Gastrocnemius medialis (tissue), 4 donors: ENCODE results near the gene ZNF536. TPM values are rescaled to one million over a fixed set of nuclear protein-coding genes. Genes with fewer than 3 reads are reported as not detected.

Experiments
- ATAC-seq, 2 donors: fragments of 150-250 bp; one replicate each; pipeline ENCODE4 v1.9.1; 2016
- DNase-seq, 2 donors: peaks; one replicate each; pipeline ENCODE4 v3.0.0-alpha.2; 2019
- H3K27ac ChIP-seq, 4 donors: fragments of 200-600 bp; sonication (generic); 1 replicate in 1 of 4; 2 replicates in 3 of 4; pipeline ENCODE4 v1.5.1; 2016 to 2018; ENCODE audit warnings: mild to moderate bottlenecking in 2 of 4, moderate library complexity in 1 of 4
- H3K27me3 ChIP-seq, 3 donors: fragments of 200-600 bp; sonication (generic) in 2 of 3; 1 replicate in 1 of 3; 2 replicates in 2 of 3; pipeline versions ENCODE4 v1.5.1 to v1.6.0; 2016 to 2019; ENCODE audit warnings: mild to moderate bottlenecking in 1 of 3, moderate library complexity in 1 of 3
- H3K36me3 ChIP-seq, 2 donors: fragments of 200-600 bp; sonication (generic) in 1 of 2; one replicate each; pipeline ENCODE4 v1.5.1; 2017 to 2018
- H3K4me1 ChIP-seq, 2 donors: fragments of 200-600 bp; sonication (generic) in 1 of 2; one replicate each; pipeline ENCODE4 v1.5.1; 2016 to 2017; ENCODE audit warnings: mild to moderate bottlenecking in 2 of 2
- H3K4me3 ChIP-seq, 4 donors: fragments of 200-600 bp; sonication (generic) in 3 of 4; 1 replicate in 1 of 4; 2 replicates in 3 of 4; pipeline ENCODE4 v1.5.1; 2016 to 2019; ENCODE audit warnings: mild to moderate bottlenecking in 2 of 4
- H3K9me3 ChIP-seq, 3 donors: fragments of 200-600 bp; sonication (generic) in 2 of 3; 1 replicate in 1 of 3; 2 replicates in 2 of 3; pipeline ENCODE4 v1.5.1; 2016 to 2019
- POLR2A ChIP-seq, 2 donors: fragments of 450-650 bp; IDR thresholded peaks; one replicate each; pipeline ENCODE4 v1.6.1; 2017; ENCODE audit warnings: antibody characterized with exemption in 2 of 2, mild to moderate bottlenecking in 2 of 2, moderate library complexity in 2 of 2
- in situ Hi-C, 4 donors: fragments of 200-750 bp; cut with MboI; loops; one replicate each; pipeline versions ENCODE4 v1.15.0 to v1.8.0; 2017; ENCODE audit warnings: low sequenced_read_pairs in 4 of 4
- intact Hi-C: fragments of 100-400 bp; cut with DNase I; formaldehyde crosslinking; loops from one replicate; pipeline ENCODE4 v1.15.1; 2023; ENCODE audit warnings: low total_unique reads
- total RNA-seq, 4 donors: library from RNA; depleted of rRNA; stranded (reverse); fragments of >200 nt; gene quantifications; one replicate each; pipeline versions ENCODE4 v1.1.0 to v1.2.3, GENCODE V29; 2016
- TF ChIP-seq, protein P1 (sequence below), 5 experiments: fragments of 450-650 bp in 3 of 5; fragments of 200-600 bp in 2 of 5; sonication (generic) in 2 of 5; IDR thresholded peaks in 4 of 5; conservative IDR thresholded peaks in 1 of 5; 1 replicate in 4 of 5; 2 replicates in 1 of 5; pipeline ENCODE4 v1.5.1; 2016 to 2019; ENCODE audit warnings: antibody characterized with exemption in 5 of 5, mild to moderate bottlenecking in 3 of 5, moderate library complexity in 3 of 5

The ZNF536 gene
- total RNA-seq, 4 donors from 2014 or later, result 0.12 to 0.44 (median 0.20) TPM; not detected in 1

DNA sequence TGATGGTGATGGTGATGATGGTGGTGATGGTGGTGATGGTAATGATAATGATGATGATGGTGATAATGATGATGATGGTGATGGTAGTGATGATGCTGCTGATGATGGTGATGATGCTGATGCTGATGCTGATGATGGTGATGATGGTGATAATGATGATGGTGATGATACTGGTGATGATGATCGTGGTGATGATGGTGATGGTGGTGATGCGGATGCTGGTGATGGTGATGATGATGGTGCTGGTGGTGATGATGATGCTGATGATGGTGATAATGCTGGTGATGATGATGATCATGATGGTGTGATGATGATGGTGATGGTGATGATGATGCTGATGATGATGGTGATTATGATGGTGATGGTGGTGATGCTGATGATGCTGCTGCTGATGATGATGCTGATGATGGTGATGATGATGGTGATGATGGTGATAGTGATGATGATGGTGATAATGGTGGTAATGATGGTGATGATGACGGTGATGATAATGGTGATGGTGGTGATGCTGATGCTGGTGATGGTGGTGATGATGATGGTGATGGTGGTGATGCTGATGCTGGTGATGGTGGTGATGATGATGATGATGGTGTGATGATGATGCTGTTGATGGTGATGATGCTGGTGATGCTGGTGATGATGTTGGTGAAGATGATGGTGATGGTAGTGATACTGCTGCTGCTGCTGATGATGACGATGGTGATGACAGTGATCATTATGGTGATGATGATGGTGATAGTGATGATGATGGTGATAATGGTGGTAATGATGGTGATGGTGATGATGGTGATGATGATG is 62.8 kb downstream of the ZNF536 start:
- H3K27ac ChIP-seq, result no peak overlapping the region
- no peak for DNase-seq
- in situ Hi-C loops, result no loop called here
- no peaks in the 10 kb centered on the region for H3K4me1 ChIP-seq
- ATAC-seq, result no peak
- TF ChIP-seq, protein P1, sequence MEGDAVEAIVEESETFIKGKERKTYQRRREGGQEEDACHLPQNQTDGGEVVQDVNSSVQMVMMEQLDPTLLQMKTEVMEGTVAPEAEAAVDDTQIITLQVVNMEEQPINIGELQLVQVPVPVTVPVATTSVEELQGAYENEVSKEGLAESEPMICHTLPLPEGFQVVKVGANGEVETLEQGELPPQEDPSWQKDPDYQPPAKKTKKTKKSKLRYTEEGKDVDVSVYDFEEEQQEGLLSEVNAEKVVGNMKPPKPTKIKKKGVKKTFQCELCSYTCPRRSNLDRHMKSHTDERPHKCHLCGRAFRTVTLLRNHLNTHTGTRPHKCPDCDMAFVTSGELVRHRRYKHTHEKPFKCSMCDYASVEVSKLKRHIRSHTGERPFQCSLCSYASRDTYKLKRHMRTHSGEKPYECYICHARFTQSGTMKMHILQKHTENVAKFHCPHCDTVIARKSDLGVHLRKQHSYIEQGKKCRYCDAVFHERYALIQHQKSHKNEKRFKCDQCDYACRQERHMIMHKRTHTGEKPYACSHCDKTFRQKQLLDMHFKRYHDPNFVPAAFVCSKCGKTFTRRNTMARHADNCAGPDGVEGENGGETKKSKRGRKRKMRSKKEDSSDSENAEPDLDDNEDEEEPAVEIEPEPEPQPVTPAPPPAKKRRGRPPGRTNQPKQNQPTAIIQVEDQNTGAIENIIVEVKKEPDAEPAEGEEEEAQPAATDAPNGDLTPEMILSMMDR (IDR thresholded peaks at IDR 0.05 in 4 of 5, conservative IDR thresholded peaks at IDR 0.05 in 1 of 5), result no peak
- TF ChIP-seq POLR2A (IDR thresholded peaks at IDR 0.05), result no peak
- H3K4me3 ChIP-seq, result no peak overlapping the region
- no peaks in the 10 kb centered on the region for H3K36me3 ChIP-seq
- no peaks in the 10 kb centered on the region for H3K9me3 ChIP-seq
- intact Hi-C loops, result no loop called here
- no peaks in the 10 kb centered on the region for H3K27me3 ChIP-seq

GRCh38 chr19:30437869-30438268 is 65.7 kb downstream of the ZNF536 start:
- no peaks in the 10 kb centered on the region for H3K9me3 ChIP-seq
- H3K4me1 ChIP-seq, result no peaks in the 10 kb centered on the region
- no peak overlapping the region for H3K27ac ChIP-seq
- H3K4me3 ChIP-seq, result no peak overlapping the region
- no peaks in the 10 kb centered on the region for H3K27me3 ChIP-seq
- DNase-seq (no peak), ATAC-seq (no peak)
- TF ChIP-seq POLR2A (IDR thresholded peaks at IDR 0.05), result no peak
- TF ChIP-seq, protein P1 (IDR thresholded peaks at IDR 0.05 in 4 of 5, conservative IDR thresholded peaks at IDR 0.05 in 1 of 5), result no peak
- intact Hi-C loops (no loop called here), in situ Hi-C loops (no loop called here)
- no peaks in the 10 kb centered on the region for H3K36me3 ChIP-seq

DNA sequence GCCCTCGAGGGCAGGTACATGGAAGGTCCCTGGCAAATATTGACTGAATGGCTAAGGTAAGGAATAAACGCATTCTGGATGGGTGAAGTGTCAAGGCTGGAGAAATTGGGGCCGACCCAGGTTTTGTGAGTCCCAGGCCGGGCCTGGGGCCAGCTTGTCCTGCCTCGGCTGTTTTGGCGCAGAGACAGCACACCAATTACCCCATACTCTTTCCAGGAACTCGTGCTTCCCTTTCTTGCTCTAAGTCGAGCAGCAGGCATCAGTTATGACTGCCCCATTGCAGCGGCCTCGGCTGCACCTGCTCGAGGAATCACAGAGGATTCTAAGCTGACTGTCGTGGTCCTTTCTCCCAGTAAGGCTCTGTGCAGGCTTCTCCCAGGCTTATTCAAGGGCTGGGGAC is 67.1 kb downstream of the ZNF536 start:
- Histone ChIP-seq H3K4me3 (no peak overlapping the region), H3K27ac (no peak overlapping the region), H3K4me1 (no peaks in the 10 kb centered on the region), H3K36me3 (no peaks in the 10 kb centered on the region), H3K27me3 (no peaks in the 10 kb centered on the region), H3K9me3 (no peaks in the 10 kb centered on the region)
- in situ Hi-C loops, result no loop called here
- DNase-seq, result no peak
- TF ChIP-seq, protein P1 (IDR thresholded peaks at IDR 0.05 in 4 of 5, conservative IDR thresholded peaks at IDR 0.05 in 1 of 5), result no peak
- no peak for TF ChIP-seq POLR2A (IDR thresholded peaks at IDR 0.05)
- no peak for ATAC-seq
- intact Hi-C loops, result no loop called here

GRCh38 chr19:30441011-30441410 is 68.8 kb downstream of the ZNF536 start:
- no peak for TF ChIP-seq POLR2A (IDR thresholded peaks at IDR 0.05)
- TF ChIP-seq, protein P1 (IDR thresholded peaks at IDR 0.05 in 4 of 5, conservative IDR thresholded peaks at IDR 0.05 in 1 of 5), result no peak
- in situ Hi-C loops, result no loop called here

More at GRCh38 chr19:30441011-30441410, 68.8 kb downstream of the ZNF536 start:
- ATAC-seq (no peak), DNase-seq (no peak)
- Histone ChIP-seq H3K4me1 (no peaks in the 10 kb centered on the region), H3K36me3 (no peaks in the 10 kb centered on the region), H3K27ac (no peak overlapping the region), H3K4me3 (no peak overlapping the region), H3K27me3 (no peaks in the 10 kb centered on the region), H3K9me3 (no peaks in the 10 kb centered on the region)
- intact Hi-C loops, result no loop called here
